Keratinocyte (primary cell): ENCODE data around the gene TSHZ3. TPM values are rescaled to one million over a fixed set of nuclear protein-coding genes. Genes with fewer than 3 reads are reported as not detected.

Experiments
- DNase-seq: peaks from one replicate; pipeline ENCODE4 v3.0.0-alpha.2; 2011; ENCODE audit warnings: low read depth, missing footprints, low spot score
- FAIRE-seq: peaks from 2 replicates; lab custom pipeline; 2011; peaks lifted over from hg19 to GRCh38; lab: Jason Lieb, UNC
- H2AFZ ChIP-seq: 2 replicates; pipeline ENCODE4 v1.6.0; 2012; ENCODE audit warnings: low read length, control low read depth, inconsistent platforms; ENCODE audit not compliant: control insufficient read depth
- H3K27ac ChIP-seq: 2 replicates; pipeline ENCODE4 v1.5.1; 2011; ENCODE audit warnings: low read length; ENCODE audit not compliant: control insufficient read depth, insufficient read depth
- H3K27me3 ChIP-seq: 3 replicates; pipeline ENCODE4 v1.6.0; 2011; ENCODE audit warnings: low read length; ENCODE audit not compliant: control insufficient read depth, insufficient read depth; ENCODE audit errors: extremely low read depth
- H3K36me3 ChIP-seq, 2 experiments: 2 replicates in 1 of 2; 3 replicates in 1 of 2; pipeline ENCODE4 v1.5.1; 2011; ENCODE audit warnings: low read length in 2 of 2, mild to moderate bottlenecking in 1 of 2; ENCODE audit not compliant: control insufficient read depth in 2 of 2, insufficient read depth in 2 of 2; ENCODE audit errors: extremely low read depth in 1 of 2
- H3K4me1 ChIP-seq: 3 replicates; pipeline ENCODE4 v1.5.1; 2011; ENCODE audit warnings: low read length; ENCODE audit not compliant: control insufficient read depth, insufficient read depth; ENCODE audit errors: extremely low read depth
- H3K4me2 ChIP-seq: 3 replicates; pipeline ENCODE4 v1.6.0; 2011; ENCODE audit warnings: low read depth, low read length; ENCODE audit not compliant: control insufficient read depth, insufficient read depth; ENCODE audit errors: extremely low read depth
- H3K4me3 ChIP-seq, 3 experiments: fragments of 200-600 bp in 1 of 3; sonication (generic) in 1 of 3; 2 replicates in 2 of 3; 3 replicates in 1 of 3; pipeline ENCODE4 v1.5.1; 2011 to 2016; ENCODE audit warnings: low read length in 3 of 3, mild to moderate bottlenecking in 3 of 3, control low read depth in 2 of 3, inconsistent platforms in 1 of 3, low read depth in 1 of 3, mixed read lengths in 1 of 3, mixed run types in 1 of 3, moderate library complexity in 1 of 3; ENCODE audit not compliant: control insufficient read depth in 2 of 3, insufficient read depth in 2 of 3; ENCODE audit errors: extremely low read depth in 1 of 3
- H3K79me2 ChIP-seq: 2 replicates; pipeline ENCODE4 v1.6.0; 2012; ENCODE audit warnings: low read length; ENCODE audit not compliant: control insufficient read depth, insufficient read depth
- H3K9ac ChIP-seq: 3 replicates; pipeline ENCODE4 v1.6.0; 2011; ENCODE audit warnings: low read length; ENCODE audit not compliant: control insufficient read depth, insufficient read depth; ENCODE audit errors: extremely low read depth
- H3K9me1 ChIP-seq: 3 replicates; pipeline ENCODE4 v1.6.0; 2011; ENCODE audit warnings: low read length; ENCODE audit not compliant: control insufficient read depth, insufficient read depth; ENCODE audit errors: extremely low read depth
- H3K9me3 ChIP-seq: 2 replicates; pipeline ENCODE4 v1.5.1; 2012; ENCODE audit warnings: low read depth, low read length; ENCODE audit not compliant: control insufficient read depth
- H4K20me1 ChIP-seq: 3 replicates; pipeline ENCODE4 v1.6.0; 2011; ENCODE audit warnings: low read length; ENCODE audit not compliant: control insufficient read depth, insufficient read depth; ENCODE audit errors: extremely low read depth
- CTCF ChIP-seq, 3 experiments: IDR thresholded peaks in 1 of 3; conservative IDR thresholded peaks in 1 of 3; optimal IDR thresholded peaks in 1 of 3; 2 replicates in 2 of 3; 3 replicates in 1 of 3; pipeline versions ENCODE3 to v1.5.1; 2011; ENCODE audit warnings: low read length in 3 of 3, mild to moderate bottlenecking in 3 of 3, moderate library complexity in 2 of 3, control low read depth in 1 of 3, inconsistent platforms in 1 of 3; ENCODE audit not compliant: insufficient read depth in 2 of 3; ENCODE audit errors: extremely low read depth in 1 of 3
- EZH2 ChIP-seq: IDR thresholded peaks from one replicate; pipeline ENCODE4 v1.6.1; 2012; ENCODE audit warnings: inconsistent platforms, mild to moderate bottlenecking, low read length, moderate library complexity
- dilution Hi-C: fragments of 300-500 bp; cut with MboI; formaldehyde crosslinking; loops from one replicate; pipeline ENCODE4 v1.7.0; 2020; ENCODE audit warnings: low sequenced_read_pairs; ENCODE audit not compliant: extremely low pct_ligation_motif_present
- polyA plus RNA-seq, 5 experiments: library from polyadenylated mRNA; depleted of rRNA in 3 of 5; stranded (reverse) in 3 of 5; stranded (forward) in 1 of 5; unstranded in 1 of 5; fragments of >200 nt; gene quantifications; 1 replicate in 1 of 5; 2 replicates in 3 of 5; 3 replicates in 1 of 5; pipeline versions ENCODE4 v1.2.1 to v1.2.3, GENCODE V29; 2011 to 2012; ENCODE audit warnings: missing spikeins in 2 of 5, low read depth in 1 of 5, low replicate concordance in 1 of 5

The TSHZ3 gene
- polyA plus RNA-seq, 1 donor (not counting 4 experiments of a cell fraction or from before 2014, with no cell fraction given) = 3.6 TPM

- Histone ChIP-seq H3K27ac (no peak overlapping the region), H3K36me3 (peaks cover 0 to 4% of the 10 kb centered on the region in 2 experiments), H2AFZ (no peak overlapping the region), H4K20me1 (no peaks in the 10 kb centered on the region), H3K9me3 (no peaks in the 10 kb centered on the region), H3K4me1 (peaks cover 3% of the 10 kb centered on the region), H3K79me2 (peaks cover 7% of the 10 kb centered on the region), H3K4me3 (no peak overlapping the region), H3K9ac (no peak overlapping the region), H3K9me1 (no peaks in the 10 kb centered on the region), H3K27me3 (no peaks in the 10 kb centered on the region), H3K4me2 (no peak overlapping the region)
- dilution Hi-C loops = no loop called here
- FAIRE-seq = no peak
- TF ChIP-seq EZH2 (no peak), CTCF (optimal IDR thresholded peaks at IDR 0.05 in 1 of 3, IDR thresholded peaks at IDR 0.05 in 1 of 3, conservative IDR thresholded peaks at IDR 0.05 in 1 of 3; ENCODE audit: extremely low read depth in 1 of 3, insufficient read depth in 2 of 3, low read length in 3 of 3) (no peak)
- no peak for DNase-seq
These were observed 38.7 kb downstream of the TSHZ3 start for GRCh38 chr19:31310432-31311133.

DNA sequence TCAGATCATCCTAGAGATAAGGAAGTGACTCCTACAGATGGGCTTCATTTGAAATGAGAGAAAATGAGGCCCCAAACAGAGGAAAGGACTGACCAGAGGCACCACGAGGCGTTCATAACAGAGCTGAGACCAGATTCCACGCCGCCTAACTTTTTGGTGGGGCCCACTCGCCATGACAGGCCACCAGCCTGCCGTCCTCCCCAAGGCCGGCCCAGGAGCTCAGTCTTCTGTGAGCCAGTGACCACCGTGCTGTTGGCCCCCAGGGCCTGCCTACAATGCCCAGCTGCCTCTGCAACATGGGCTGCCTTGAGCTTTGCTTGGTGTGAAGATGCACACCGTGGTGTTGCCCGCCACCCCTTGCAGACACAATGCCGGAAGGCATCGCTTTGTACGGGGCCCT, 40.5 kb downstream of the TSHZ3 start:
- DNase-seq (no peak), FAIRE-seq (no peak)
- no peak overlapping the region for H3K27ac ChIP-seq
- H3K36me3 ChIP-seq = peaks cover 0 to 4% of the 10 kb centered on the region in 2 experiments
- H3K9me1 ChIP-seq = no peaks in the 10 kb centered on the region
- H3K79me2 ChIP-seq = peaks cover 7% of the 10 kb centered on the region
- no peak overlapping the region for H3K4me2 ChIP-seq
- TF ChIP-seq EZH2 = no peak
- TF ChIP-seq CTCF (optimal IDR thresholded peaks at IDR 0.05 in 1 of 3, IDR thresholded peaks at IDR 0.05 in 1 of 3, conservative IDR thresholded peaks at IDR 0.05 in 1 of 3; ENCODE audit: extremely low read depth in 1 of 3, insufficient read depth in 2 of 3, low read length in 3 of 3) = no peak
- no peaks in the 10 kb centered on the region for H4K20me1 ChIP-seq
- no peaks in the 10 kb centered on the region for H3K27me3 ChIP-seq
- H3K4me1 ChIP-seq = peaks cover 3% of the 10 kb centered on the region
- no peak overlapping the region for H3K4me3 ChIP-seq
- H3K9ac ChIP-seq = no peak overlapping the region
- dilution Hi-C loops = no loop called here
- no peak overlapping the region for H2AFZ ChIP-seq
- no peaks in the 10 kb centered on the region for H3K9me3 ChIP-seq
